Panc1 (cell line): ENCODE measurements around the gene RBM44. TPM values are rescaled to one million over a fixed set of nuclear protein-coding genes. Genes with fewer than 3 reads are reported as not detected.
A peak's percentile ranks its signal among the peaks of the same experiment; 100 is the strongest.

ENCODE experiments used
- ATAC-seq: fragments of 200-7000 bp; cut with Tn5 transposase; 2 replicates; pipeline ENCODE4 v1.9.1; 2020; ENCODE audit warnings: mild to moderate bottlenecking, moderate library complexity
- BruUV-seq: library from RNA; stranded (reverse); fragments of 400-500 nt; replicated peaks from 2 replicates; lab custom pipeline; 2021; lab: Mats Ljungman, UMichigan
- CTCF ChIA-PET: fragments of 300-600 bp; sonication (Branson Sonifier 250); formaldehyde crosslinking; loops from one replicate; lab custom pipeline; 2022; ENCODE audit warnings: antibody characterized with exemption; lab: Charles Lee
- POLR2A ChIA-PET: fragments of 300-600 bp; sonication (Branson Sonifier 250); formaldehyde crosslinking; loops from one replicate; lab custom pipeline; 2022; ENCODE audit warnings: antibody characterized with exemption; lab: Charles Lee
- DNase-seq: peaks from one replicate; pipeline ENCODE4 v3.0.0-alpha.2; 2010; ENCODE audit warnings: low read depth, low spot score
- H3K27ac ChIP-seq: 2 replicates; pipeline ENCODE4 v1.5.1; 2011; ENCODE audit warnings: mild to moderate bottlenecking, low read length, inconsistent platforms
- H3K27me3 ChIP-seq: fragments of 200-500 bp; sonication (Bioruptor generic); 2 replicates; pipeline ENCODE4 v1.6.0; 2014; ENCODE audit warnings: low read length, inconsistent platforms; ENCODE audit not compliant: control insufficient read depth, insufficient read depth
- H3K36me3 ChIP-seq: fragments of 200-500 bp; sonication (Bioruptor generic); 2 replicates; pipeline ENCODE4 v1.5.1; 2014; ENCODE audit warnings: inconsistent platforms, mild to moderate bottlenecking, low read length, moderate library complexity; ENCODE audit not compliant: control insufficient read depth, insufficient read depth
- H3K4me1 ChIP-seq: 2 replicates; pipeline ENCODE4 v1.5.1; 2011; ENCODE audit warnings: inconsistent platforms, mild to moderate bottlenecking, low read length, moderate library complexity; ENCODE audit not compliant: control insufficient read depth, insufficient read depth
- H3K4me3 ChIP-seq, 2 experiments: 2 replicates each; pipeline ENCODE4 v1.5.1; 2011 to 2012; ENCODE audit warnings: low read depth in 2 of 2, low read length in 2 of 2, mild to moderate bottlenecking in 2 of 2, inconsistent platforms in 1 of 2, moderate library complexity in 1 of 2
- H3K9me3 ChIP-seq: fragments of 200-500 bp; sonication (Bioruptor generic); 2 replicates; pipeline ENCODE4 v1.5.1; 2014; ENCODE audit warnings: low read depth, mild to moderate bottlenecking, inconsistent platforms, low read length, moderate library complexity; ENCODE audit not compliant: control insufficient read depth, insufficient read depth
- POLR2AphosphoS5 ChIP-seq: IDR thresholded peaks from 2 replicates; pipeline ENCODE4 v1.6.1; 2012; ENCODE audit warnings: mild to moderate bottlenecking, low read depth, low read length, moderate library complexity
- SIN3A ChIP-seq: IDR thresholded peaks from 2 replicates; pipeline ENCODE4 v1.6.1; 2012; ENCODE audit warnings: low read depth, mild to moderate bottlenecking, low read length, moderate library complexity, borderline replicate concordance; ENCODE audit not compliant: insufficient read depth
- TCF7L2 ChIP-seq: IDR thresholded peaks from 2 replicates; pipeline ENCODE4 v1.6.1; 2011; ENCODE audit warnings: mild to moderate bottlenecking, low read depth, low read length, inconsistent platforms
- in situ Hi-C: cut with HindIII; loops from 2 replicates; pipeline ENCODE4 v1.10.0; 2016; ENCODE audit warnings: low sequenced_read_pairs, low pct_unique_long_range_greater_than_20kb
- intact Hi-C: fragments of 100-400 bp; cut with micrococcal nuclease; formaldehyde crosslinking; loops from one replicate; pipeline ENCODE4 v1.10.0; 2022; ENCODE audit not compliant: unreplicated experiment
- total RNA-seq: library from RNA; stranded (reverse); gene quantifications from one replicate; pipeline ENCODE4 v1.2.1, GENCODE V29; 2021; ENCODE audit not compliant: unreplicated experiment
- TF ChIP-seq, protein P1 (sequence below): fragments of 450-650 bp; IDR thresholded peaks from 2 replicates; pipeline ENCODE4 v1.5.1; 2017; ENCODE audit warnings: mild to moderate bottlenecking
- TF ChIP-seq, protein P2 (sequence below), 2 experiments: IDR thresholded peaks; 2 replicates each; pipeline ENCODE4 v1.6.1; 2011 to 2012; ENCODE audit warnings: low read depth in 2 of 2, control low read depth in 1 of 2, low read length in 1 of 2, mild to moderate bottlenecking in 1 of 2, moderate library complexity in 1 of 2; ENCODE audit not compliant: insufficient read depth in 1 of 2

The RBM44 gene
- total RNA-seq, 1 experiment from 2014 or later: 0.90 TPM

DNA sequence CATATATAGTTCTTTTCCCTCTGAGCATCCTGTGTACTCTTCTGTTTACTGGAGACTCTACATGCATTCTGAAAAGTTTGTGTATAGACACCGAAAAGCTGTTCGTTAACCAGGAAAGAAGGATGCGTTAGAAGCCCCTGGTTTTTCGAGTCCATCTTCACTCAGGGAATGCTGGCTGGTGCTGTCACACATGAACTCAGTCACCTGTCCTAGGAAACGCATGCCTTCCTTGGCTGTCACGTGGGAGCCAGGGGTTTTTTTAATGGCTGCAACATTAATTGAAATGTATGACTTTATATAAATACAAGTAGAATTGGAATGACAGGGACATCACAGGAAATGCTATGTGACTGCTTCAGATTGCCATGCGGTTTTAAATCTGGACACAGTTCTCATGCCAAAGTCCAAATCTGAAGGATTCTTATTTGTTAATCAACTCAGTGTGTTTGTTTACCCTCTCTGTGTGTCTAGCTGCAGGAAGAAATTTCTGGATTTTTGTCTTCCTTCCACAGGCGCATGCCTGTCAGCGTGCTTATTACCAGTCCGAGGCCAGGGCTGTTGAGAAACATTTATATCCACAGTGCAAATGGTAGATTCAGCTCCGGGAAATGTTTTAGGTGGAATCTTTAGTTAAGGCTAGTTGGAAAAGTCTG, 63.4 kb downstream of the RBM44 start:
- Histone ChIP-seq H3K4me1 (peaks cover 52% of the 10 kb centered on the region), H3K4me3 (no peak overlapping the region), H3K9me3 (no peaks in the 10 kb centered on the region), H3K36me3 (no peaks in the 10 kb centered on the region), H3K27me3 (no peaks in the 10 kb centered on the region; the same call in 1 of the 2 replicates), H3K27ac (peak overlapping the region; percentile 59; the same call in 1 of the 2 replicates)
- BruUV-seq: no TSS peak
- no peak for ATAC-seq
- intact Hi-C loops: no loop called here
- CTCF ChIA-PET: interaction anchor here (0.6 kb wide), 1 partner anchor 11 kb away, joined by 3 read pairs; no protein-coding TSS in a partner anchor
- POLR2A ChIA-PET: interaction anchor here (0.6 kb wide), 1 partner anchor 387 kb away, joined by 3 read pairs; no protein-coding TSS in a partner anchor
- no peak for DNase-seq
- TF ChIP-seq, protein P1, sequence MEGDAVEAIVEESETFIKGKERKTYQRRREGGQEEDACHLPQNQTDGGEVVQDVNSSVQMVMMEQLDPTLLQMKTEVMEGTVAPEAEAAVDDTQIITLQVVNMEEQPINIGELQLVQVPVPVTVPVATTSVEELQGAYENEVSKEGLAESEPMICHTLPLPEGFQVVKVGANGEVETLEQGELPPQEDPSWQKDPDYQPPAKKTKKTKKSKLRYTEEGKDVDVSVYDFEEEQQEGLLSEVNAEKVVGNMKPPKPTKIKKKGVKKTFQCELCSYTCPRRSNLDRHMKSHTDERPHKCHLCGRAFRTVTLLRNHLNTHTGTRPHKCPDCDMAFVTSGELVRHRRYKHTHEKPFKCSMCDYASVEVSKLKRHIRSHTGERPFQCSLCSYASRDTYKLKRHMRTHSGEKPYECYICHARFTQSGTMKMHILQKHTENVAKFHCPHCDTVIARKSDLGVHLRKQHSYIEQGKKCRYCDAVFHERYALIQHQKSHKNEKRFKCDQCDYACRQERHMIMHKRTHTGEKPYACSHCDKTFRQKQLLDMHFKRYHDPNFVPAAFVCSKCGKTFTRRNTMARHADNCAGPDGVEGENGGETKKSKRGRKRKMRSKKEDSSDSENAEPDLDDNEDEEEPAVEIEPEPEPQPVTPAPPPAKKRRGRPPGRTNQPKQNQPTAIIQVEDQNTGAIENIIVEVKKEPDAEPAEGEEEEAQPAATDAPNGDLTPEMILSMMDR: no peak
- no peak for TF ChIP-seq TCF7L2
- TF ChIP-seq, protein P2, sequence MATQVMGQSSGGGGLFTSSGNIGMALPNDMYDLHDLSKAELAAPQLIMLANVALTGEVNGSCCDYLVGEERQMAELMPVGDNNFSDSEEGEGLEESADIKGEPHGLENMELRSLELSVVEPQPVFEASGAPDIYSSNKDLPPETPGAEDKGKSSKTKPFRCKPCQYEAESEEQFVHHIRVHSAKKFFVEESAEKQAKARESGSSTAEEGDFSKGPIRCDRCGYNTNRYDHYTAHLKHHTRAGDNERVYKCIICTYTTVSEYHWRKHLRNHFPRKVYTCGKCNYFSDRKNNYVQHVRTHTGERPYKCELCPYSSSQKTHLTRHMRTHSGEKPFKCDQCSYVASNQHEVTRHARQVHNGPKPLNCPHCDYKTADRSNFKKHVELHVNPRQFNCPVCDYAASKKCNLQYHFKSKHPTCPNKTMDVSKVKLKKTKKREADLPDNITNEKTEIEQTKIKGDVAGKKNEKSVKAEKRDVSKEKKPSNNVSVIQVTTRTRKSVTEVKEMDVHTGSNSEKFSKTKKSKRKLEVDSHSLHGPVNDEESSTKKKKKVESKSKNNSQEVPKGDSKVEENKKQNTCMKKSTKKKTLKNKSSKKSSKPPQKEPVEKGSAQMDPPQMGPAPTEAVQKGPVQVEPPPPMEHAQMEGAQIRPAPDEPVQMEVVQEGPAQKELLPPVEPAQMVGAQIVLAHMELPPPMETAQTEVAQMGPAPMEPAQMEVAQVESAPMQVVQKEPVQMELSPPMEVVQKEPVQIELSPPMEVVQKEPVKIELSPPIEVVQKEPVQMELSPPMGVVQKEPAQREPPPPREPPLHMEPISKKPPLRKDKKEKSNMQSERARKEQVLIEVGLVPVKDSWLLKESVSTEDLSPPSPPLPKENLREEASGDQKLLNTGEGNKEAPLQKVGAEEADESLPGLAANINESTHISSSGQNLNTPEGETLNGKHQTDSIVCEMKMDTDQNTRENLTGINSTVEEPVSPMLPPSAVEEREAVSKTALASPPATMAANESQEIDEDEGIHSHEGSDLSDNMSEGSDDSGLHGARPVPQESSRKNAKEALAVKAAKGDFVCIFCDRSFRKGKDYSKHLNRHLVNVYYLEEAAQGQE (IDR thresholded peaks at IDR 0.05; ENCODE audit: insufficient read depth in 1 of 2, low read depth in 2 of 2, low read length in 1 of 2): no peak
- no peak for TF ChIP-seq POLR2AphosphoS5
- in situ Hi-C loops: no loop called here

DNA sequence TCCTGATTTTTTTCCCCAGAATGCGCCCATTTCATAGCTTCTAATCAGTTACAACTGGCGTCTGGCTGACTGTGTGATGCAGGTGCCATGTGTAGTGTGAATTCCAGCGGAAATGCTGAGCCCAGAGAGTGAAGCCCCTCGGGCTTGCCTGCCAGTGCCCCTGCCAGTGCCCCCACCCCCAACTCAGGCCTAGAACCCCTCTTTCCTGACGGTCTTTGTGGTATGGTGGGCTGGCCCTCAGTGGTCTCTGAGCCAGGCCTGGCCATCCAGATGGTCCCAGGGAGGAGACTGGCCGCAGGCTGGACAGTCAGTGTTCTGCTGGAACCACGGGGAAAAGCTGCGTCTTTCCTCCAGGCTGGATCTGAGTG, 63.9 kb downstream of the RBM44 start:
- Histone ChIP-seq H3K9me3 (no peaks in the 10 kb centered on the region), H3K4me3 (no peak overlapping the region), H3K27me3 (no peaks in the 10 kb centered on the region; the same call in 1 of the 2 replicates), H3K27ac (0 out of 2 replicates have a peak overlapping the region, but pooled peaks have one; percentile 1), H3K4me1 (peaks cover 52% of the 10 kb centered on the region), H3K36me3 (no peaks in the 10 kb centered on the region)
- ChIA-PET CTCF (no interaction called here), POLR2A (no interaction called here)
- no peak for DNase-seq
- no peak for ATAC-seq
- intact Hi-C loops: no loop called here
- in situ Hi-C loops: no loop called here
- no TSS peak for BruUV-seq
- no peak for TF ChIP-seq SIN3A
- no peak for TF ChIP-seq TCF7L2
- TF ChIP-seq, protein P2 (IDR thresholded peaks at IDR 0.05; ENCODE audit: insufficient read depth in 1 of 2, low read depth in 2 of 2, low read length in 1 of 2): no peak
- TF ChIP-seq POLR2AphosphoS5: no peak
- TF ChIP-seq, protein P1: no peak
